HG02588 (cell line): ENCODE measurements around the gene F7.
"Not testable (repeated sequence)": the region's sequence is repeated elsewhere in the genome, so short reads cannot be mapped to it uniquely, and the experiment has no call there.

Experiments
- ATAC-seq: cut with Tn5 transposase; IDR thresholded peaks from one replicate; pipeline ENCODE4 v1.9.1; 2021; ENCODE audit warnings: mild to moderate bottlenecking, moderate library complexity; ENCODE audit not compliant: unreplicated experiment

The F7 gene

GRCh38 chr13:113070855-113071254, 34.7 kb upstream of the F7 start:
- ATAC-seq: no peak

- no peak for ATAC-seq
These were observed 33.2 kb upstream of the F7 start for GRCh38 chr13:113072376-113072775.

DNA sequence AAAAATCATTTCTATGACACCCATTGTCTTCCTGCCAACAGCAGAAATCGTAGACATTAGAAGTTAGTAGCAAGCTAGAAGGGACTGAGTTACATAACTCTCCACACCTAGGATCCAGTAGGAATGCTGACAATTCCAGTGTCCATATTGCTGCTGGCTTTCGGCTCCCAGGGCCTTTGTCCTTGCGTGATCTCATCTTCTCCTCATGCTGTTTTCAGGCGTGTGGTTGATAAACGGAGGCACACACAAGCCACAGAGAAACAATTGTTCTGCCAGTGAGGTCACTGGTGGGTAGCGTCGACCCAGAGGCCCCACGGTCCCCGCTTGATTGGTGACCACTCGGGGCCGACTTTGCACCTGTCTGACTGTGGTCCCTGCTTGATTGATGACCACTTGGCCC, 31.6 kb upstream of the F7 start:
- ATAC-seq: no peak

DNA sequence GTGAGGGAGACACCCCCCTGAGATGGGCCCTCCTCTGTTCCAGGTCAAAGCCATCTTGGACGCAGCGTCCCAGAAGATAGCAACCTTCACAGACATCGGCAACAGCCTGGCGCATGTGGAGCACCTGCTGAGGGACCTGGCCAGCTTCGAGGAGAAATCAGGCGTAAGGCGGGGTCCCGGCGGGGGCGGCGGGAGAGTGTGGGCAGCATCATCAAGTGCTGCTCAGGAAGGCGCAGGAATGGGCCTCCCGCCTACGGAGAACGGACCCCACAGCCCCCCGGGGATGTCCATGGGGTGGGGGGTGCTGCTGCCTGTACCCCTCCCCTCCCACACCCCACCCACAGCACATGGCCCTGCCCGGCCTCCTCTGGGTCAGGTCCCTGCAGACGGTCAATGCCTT, 31.2 kb upstream of the F7 start:
- no peak for ATAC-seq

DNA sequence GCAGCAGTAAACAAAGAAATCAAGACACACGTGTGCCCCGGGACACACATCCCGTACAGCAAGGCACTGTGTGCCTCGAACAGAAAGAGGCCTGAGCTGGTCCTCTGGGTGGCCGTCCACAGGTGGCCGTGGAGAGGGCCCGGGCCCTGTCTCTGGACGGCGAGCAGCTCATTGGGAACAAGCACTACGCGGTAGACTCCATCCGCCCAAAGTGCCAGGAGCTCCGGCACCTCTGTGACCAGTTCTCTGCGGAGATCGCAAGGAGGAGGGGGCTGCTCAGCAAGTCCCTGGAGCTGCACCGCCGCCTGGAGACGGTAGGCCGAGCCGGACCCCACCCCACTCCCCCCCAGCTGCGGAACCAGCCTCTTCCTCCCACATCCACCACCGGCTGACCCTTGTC, 30.7 kb upstream of the F7 start:
- ATAC-seq: no peak

GRCh38 chr13:113075711-113076110, 29.9 kb upstream of the F7 start:
- ATAC-seq: no peak

DNA sequence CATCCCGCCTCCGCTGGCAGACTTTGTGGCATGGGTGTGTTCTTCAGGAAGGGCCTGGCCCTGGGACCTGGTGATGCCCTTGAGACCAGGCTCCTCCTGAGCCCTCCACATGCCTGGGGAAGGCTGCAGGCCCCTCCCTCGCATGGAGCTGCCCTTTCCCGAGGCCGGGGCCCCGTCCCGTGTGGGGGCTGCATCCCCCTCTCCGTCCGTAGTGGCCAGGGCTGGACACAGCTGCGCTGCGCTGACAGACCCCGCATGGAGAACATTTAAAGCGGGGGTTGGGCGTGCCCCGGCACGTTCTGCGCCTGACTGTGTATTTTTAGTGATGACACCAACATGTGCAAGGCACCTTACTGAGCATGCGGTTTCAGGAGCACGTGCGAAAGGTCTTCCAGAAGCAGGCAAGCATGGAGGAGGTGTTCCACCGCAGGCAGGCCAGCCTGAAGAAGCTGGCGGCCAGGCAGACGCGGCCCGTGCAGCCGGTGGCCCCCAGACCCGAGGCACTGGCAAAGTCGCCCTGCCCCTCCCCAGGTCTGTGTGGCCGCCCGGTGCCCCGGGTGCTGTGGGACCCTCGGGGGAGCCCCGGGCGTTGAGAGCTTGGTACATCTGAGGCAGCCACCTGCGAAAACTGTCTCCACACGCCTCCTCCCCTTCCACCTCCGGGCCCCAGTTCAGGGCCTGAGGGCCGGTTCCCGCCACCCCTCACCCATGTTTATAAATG, 28.8 kb upstream of the F7 start:
- no peak for ATAC-seq

DNA sequence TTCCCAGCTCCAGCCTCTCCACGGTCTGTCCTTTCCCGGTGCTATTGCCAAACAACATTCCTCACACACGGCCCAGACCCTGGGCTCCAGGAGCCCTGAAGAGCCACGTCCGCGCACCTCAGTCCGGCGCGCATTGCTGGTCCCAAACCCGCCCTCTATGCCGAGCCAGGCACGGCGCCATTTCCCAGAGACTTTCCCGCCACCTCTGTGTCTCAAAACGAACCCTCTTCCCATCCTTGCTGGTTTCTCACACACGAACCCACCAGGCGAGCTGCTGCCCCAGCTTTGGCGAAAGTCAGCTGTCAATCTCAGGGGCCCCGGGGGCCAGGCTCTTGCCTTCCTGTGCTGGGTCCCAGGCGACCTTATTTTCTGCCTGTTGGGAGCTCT, 28.0 kb upstream of the F7 start:
- ATAC-seq: no peak

- ATAC-seq: no peak
These were observed 27.4 kb upstream of the F7 start for GRCh38 chr13:113077953-113078901.

GRCh38 chr13:113078902-113079780, 26.4 kb upstream of the F7 start:
- no peak for ATAC-seq

DNA sequence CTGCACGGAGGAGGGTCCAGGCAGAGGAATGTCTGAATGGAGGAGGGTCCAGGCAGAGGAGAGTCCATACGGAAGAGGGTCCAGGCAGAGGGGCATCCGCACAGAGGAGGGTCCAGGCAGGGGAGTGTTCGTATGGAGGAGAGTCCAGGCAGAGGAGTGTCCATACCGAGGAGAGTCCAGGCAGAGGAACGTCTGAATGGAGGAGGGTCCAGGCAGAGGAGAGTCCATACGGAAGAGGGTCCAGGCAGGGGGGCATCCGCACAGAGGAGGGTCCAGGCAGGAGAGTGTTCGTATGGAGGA, 25.9 kb upstream of the F7 start:
- not testable (repeated sequence) for ATAC-seq

DNA sequence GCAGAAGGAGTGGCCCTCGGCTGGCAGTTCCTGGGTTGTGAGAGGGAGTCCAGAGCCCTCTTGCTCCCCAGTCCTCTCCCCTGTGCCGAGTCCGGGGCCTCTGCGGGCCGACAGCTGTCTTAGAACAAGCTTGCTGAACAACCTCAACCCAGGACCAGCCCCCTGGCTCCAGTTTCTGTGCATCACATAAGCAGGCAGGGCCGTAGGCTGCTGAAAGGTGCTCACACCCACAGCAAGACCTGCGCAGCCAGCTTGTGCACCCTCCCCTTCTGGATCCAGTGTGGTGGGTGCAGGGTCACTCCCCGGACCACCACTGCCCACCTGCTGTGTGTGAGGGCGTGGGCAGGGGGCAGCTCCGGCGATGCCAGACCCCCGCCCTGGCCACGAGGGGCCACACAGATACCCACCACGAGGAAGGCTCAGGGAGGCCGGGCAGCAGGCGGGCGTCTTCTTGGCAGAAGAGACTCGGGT, 25.2 kb upstream of the F7 start:
- no peak for ATAC-seq

GRCh38 chr13:113080901-113081521, 24.6 kb upstream of the F7 start:
- no peak for ATAC-seq

GRCh38 chr13:113082198-113083021, 23.2 kb upstream of the F7 start:
- ATAC-seq: no peak

DNA sequence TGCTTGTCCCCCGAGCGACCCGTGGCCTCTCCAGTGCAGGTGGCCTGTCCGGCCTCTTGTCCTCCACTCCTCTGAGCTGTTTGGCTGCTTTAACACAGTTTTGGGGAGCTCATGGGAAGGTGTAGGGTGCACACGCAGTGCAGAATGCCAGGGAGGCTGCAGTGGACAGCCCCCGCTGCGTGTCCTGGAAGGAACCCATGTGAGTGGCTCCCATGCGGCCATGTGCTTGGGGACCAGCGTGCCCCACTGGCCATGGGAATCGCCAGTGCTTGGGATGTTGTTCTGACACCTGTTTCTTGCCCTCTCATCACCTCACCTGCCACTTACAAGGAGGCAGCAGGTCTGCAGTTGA, 22.6 kb upstream of the F7 start:
- no peak for ATAC-seq

- ATAC-seq: no peak
These were observed 22.1 kb upstream of the F7 start for GRCh38 chr13:113083402-113084061.

DNA sequence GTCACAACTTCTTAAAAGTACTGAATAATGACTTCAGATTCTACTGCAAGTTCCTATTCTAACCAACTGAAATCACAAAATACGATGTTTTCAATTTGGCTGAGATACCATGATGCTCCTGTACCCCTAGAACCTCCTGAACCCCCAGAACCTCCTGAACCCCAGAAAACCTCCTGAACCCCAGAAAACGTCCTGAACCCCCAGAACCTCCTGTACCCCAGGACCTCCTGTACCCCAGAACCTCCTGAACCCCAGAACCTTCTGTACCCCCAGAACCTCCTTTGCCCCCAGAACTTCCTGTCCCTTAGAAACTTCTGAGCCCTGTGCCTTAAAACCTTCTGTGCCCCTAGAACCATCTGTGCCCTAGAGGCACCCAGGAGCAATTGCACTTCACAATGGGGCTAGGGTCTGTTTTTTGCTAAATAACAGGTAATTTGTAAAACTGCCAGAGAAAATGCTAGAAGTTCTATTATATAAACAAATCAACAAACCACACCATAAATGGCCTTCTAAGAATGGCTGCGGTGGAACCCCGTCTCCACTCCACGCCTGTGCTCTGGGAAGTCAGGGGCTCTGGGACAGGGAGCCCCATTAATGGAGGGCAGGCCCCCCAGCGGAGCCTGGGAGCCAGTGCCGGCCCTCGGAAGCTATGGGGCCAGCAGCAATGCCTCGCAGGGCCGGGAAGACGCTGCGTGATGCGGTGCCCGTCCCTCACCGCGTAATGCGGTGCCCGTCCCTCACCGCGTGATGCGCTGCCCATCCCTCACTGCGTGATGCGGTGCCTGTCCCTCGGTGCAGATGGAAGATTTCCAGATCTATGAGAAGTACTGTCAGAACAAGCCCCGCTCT, 21.3 kb upstream of the F7 start:
- no peak for ATAC-seq

GRCh38 chr13:113084943-113085540, 20.5 kb upstream of the F7 start:
- no peak for ATAC-seq
